HepG2 (cell line): ENCODE results near the gene ZFAND4. TPM values are rescaled to one million over a fixed set of nuclear protein-coding genes. Genes with fewer than 3 reads are reported as not detected.

Experiments used
- AGO1 ChIP-seq: fragments of 200-400 bp; formaldehyde crosslinking; IDR thresholded peaks from 2 replicates; pipeline ENCODE4 v1.6.1; 2017; ENCODE audit warnings: mild to moderate bottlenecking, low read depth, low read length, moderate library complexity; ENCODE audit not compliant: poor library complexity, severe bottlenecking
- ETV6 ChIP-seq: sonication (generic); formaldehyde crosslinking; conservative IDR thresholded peaks from 2 replicates; pipeline ENCODE4 v1.4.0; 2020; ENCODE audit warnings: missing genetic modification reagents
- FOSL2 ChIP-seq: sonication (generic); formaldehyde crosslinking; IDR thresholded peaks from 2 replicates; pipeline ENCODE4 v1.4.0; 2020; ENCODE audit warnings: missing genetic modification reagents
- FOXA1 ChIP-seq, 2 experiments: fragments of 450-650 bp in 1 of 2; sonication (generic) in 1 of 2; formaldehyde crosslinking in 1 of 2; IDR thresholded peaks; 2 replicates each; pipeline versions ENCODE4 v1.4.0 to v1.6.1; 2016 to 2020; ENCODE audit warnings: missing genetic modification reagents in 1 of 2
- LCORL ChIP-seq, 2 experiments: fragments of 450-650 bp in 1 of 2; sonication (generic) in 1 of 2; formaldehyde crosslinking in 1 of 2; IDR thresholded peaks; 2 replicates each; pipeline versions ENCODE4 v1.5.0 to v1.6.1; 2017 to 2020; ENCODE audit warnings: antibody characterized with exemption in 1 of 2, missing genetic modification reagents in 1 of 2
- NFRKB ChIP-seq: fragments of 450-650 bp; IDR thresholded peaks from 2 replicates; pipeline ENCODE4 v1.6.1; 2017
- PHF8 ChIP-seq: sonication (generic); formaldehyde crosslinking; IDR thresholded peaks from 2 replicates; pipeline ENCODE4 v1.5.0; 2020; ENCODE audit warnings: missing genetic modification reagents
- POGZ ChIP-seq: sonication (generic); formaldehyde crosslinking; IDR thresholded peaks from 2 replicates; pipeline ENCODE4 v1.4.0; 2020; ENCODE audit warnings: mild to moderate bottlenecking, missing genetic modification reagents
- RELA ChIP-seq: sonication (generic); formaldehyde crosslinking; IDR thresholded peaks from 2 replicates; pipeline ENCODE4 v1.4.0; 2020; ENCODE audit warnings: missing genetic modification reagents
- SETDB1 ChIP-seq: sonication (generic); formaldehyde crosslinking; IDR thresholded peaks from 2 replicates; pipeline ENCODE4 v1.5.1; 2020; ENCODE audit warnings: missing genetic modification reagents, mild to moderate bottlenecking, borderline replicate concordance
- SIN3A ChIP-seq: IDR thresholded peaks from 2 replicates; pipeline ENCODE4 v1.6.1; 2011; ENCODE audit warnings: low read depth, mild to moderate bottlenecking, control low read depth, low read length, borderline replicate concordance
- SRSF9 ChIP-seq: fragments of 200-400 bp; formaldehyde crosslinking; IDR thresholded peaks from 2 replicates; pipeline ENCODE4 v1.6.1; 2018; ENCODE audit warnings: borderline replicate concordance, mild to moderate bottlenecking, low read depth, low read length; ENCODE audit not compliant: insufficient read depth, poor library complexity, severe bottlenecking
- TMF1 ChIP-seq: sonication (generic); formaldehyde crosslinking; IDR thresholded peaks from 2 replicates; pipeline ENCODE4 v1.8.1; 2022; ENCODE audit warnings: low read depth, missing genetic modification reagents
- XBP1 ChIP-seq: sonication (generic); formaldehyde crosslinking; IDR thresholded peaks from 2 replicates; pipeline ENCODE4 v1.5.0; 2020; ENCODE audit warnings: missing genetic modification reagents
- ZFP41 ChIP-seq: sonication (generic); formaldehyde crosslinking; IDR thresholded peaks from 2 replicates; pipeline ENCODE4 v1.4.0; 2020; ENCODE audit warnings: mild to moderate bottlenecking, missing genetic modification reagents, borderline replicate concordance
- ZKSCAN5 ChIP-seq: sonication (generic); formaldehyde crosslinking; IDR thresholded peaks from 2 replicates; pipeline ENCODE4 v1.5.1; 2020; ENCODE audit warnings: mild to moderate bottlenecking, missing genetic modification reagents
- ZNF12 ChIP-seq: sonication (generic); formaldehyde crosslinking; IDR thresholded peaks from 2 replicates; pipeline ENCODE4 v1.5.0; 2020; ENCODE audit warnings: missing genetic modification reagents
- ZNF17 ChIP-seq: sonication (generic); formaldehyde crosslinking; IDR thresholded peaks from 2 replicates; pipeline ENCODE4 v1.5.0; 2020; ENCODE audit warnings: mild to moderate bottlenecking, missing genetic modification reagents
- ZNF260 ChIP-seq: sonication (generic); formaldehyde crosslinking; IDR thresholded peaks from 2 replicates; pipeline ENCODE4 v1.4.0; 2020; ENCODE audit warnings: missing genetic modification reagents, low read depth, mild to moderate bottlenecking, borderline replicate concordance
- ZNF34 ChIP-seq: sonication (generic); formaldehyde crosslinking; IDR thresholded peaks from 2 replicates; pipeline ENCODE4 v1.4.0; 2020; ENCODE audit warnings: mild to moderate bottlenecking, missing genetic modification reagents, borderline replicate concordance
- ZNF383 ChIP-seq: sonication (generic); formaldehyde crosslinking; IDR thresholded peaks from 2 replicates; pipeline ENCODE4 v1.4.0; 2020; ENCODE audit warnings: missing genetic modification reagents, mild to moderate bottlenecking, borderline replicate concordance
- ZNF766 ChIP-seq: sonication (generic); formaldehyde crosslinking; IDR thresholded peaks from 2 replicates; pipeline ENCODE4 v1.5.0; 2020; ENCODE audit warnings: missing genetic modification reagents, borderline replicate concordance
- polyA plus RNA-seq, 8 experiments: library from polyadenylated mRNA; depleted of rRNA in 3 of 8; stranded (reverse) in 7 of 8; unstranded in 1 of 8; fragments of >200 nt; fragmentation: Illumina TruSeq in 4 of 8; extraction: Trizol in 4 of 8; gene quantifications; 2 replicates each; pipeline versions ENCODE4 v1.2.1 to v1.2.3, GENCODE V29; 2011 to 2016; ENCODE audit warnings: low read depth in 4 of 8, missing spikeins in 1 of 8, mixed read lengths in 1 of 8; ENCODE audit not compliant: insufficient read depth in 1 of 8
- total RNA-seq, 5 experiments: library from RNA; depleted of rRNA; stranded (reverse); fragments of >200 nt; fragmentation: Illumina TruSeq; extraction: Trizol; gene quantifications; 2 replicates each; pipeline ENCODE4 v1.2.3, GENCODE V29; 2016; ENCODE audit warnings: low read depth in 1 of 5
- TF ChIP-seq, protein P1 (sequence below): fragments of 450-650 bp; IDR thresholded peaks from 2 replicates; pipeline ENCODE4 v1.6.1; 2016
- TF ChIP-seq, protein P2 (sequence below): sonication (generic); formaldehyde crosslinking; IDR thresholded peaks from 2 replicates; pipeline ENCODE4 v1.4.0; 2020; ENCODE audit warnings: mild to moderate bottlenecking, missing genetic modification reagents
- TF ChIP-seq, protein P3 (sequence below): sonication (generic); formaldehyde crosslinking; IDR thresholded peaks from 2 replicates; pipeline ENCODE4 v1.8.0; 2022; ENCODE audit warnings: mild to moderate bottlenecking, missing genetic modification reagents, moderate library complexity

The ZFAND4 gene
- total and polyA plus RNA-seq, 2 of the 13 experiments (the other 11 are each of a cell fraction or from before 2014, with no cell fraction given) = 2.9 to 9.2 TPM

DNA sequence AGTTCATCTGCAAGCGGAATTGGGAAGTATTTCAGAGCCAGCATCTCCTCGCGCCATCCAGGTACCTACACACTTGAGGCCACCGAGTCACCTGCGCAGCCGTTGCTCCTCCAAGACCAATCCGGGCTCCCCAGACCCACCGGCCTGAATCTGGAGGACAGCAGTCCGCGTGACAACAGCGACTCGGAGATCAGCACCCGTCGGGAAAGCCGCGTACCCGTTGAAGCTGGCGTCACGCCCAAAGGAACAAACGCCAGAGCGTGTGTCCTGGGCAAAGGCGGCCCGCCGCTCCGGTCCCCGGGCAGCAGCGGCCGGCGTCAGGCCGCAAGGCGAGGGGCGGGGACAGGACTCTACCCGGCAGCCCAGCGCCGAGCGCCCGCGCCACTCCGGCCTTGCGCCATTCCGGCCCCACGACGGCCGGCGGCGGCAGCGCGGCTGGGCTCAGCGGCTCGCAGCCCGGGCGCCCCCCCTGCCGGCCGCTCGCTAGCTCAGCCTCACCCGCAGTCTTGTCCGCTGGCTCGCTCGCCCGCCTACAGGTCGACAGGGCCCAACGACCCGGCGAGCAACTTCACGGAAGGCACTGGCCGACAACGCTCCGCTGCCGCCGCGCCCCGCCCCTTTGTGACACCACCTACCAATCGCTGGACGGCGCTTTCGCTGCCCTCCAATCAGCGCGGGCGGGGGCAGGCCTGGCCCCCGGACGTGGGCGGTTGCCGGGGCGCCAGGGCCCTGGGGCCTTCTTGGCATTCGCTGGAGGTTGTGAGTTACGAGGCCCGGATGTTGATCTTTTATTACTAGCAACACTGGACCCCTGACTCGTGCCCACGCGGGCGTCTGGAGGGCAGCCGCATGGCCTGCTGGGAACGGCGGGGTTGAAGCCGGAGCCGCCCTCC is at the start of gene ZFAND4 (continued):
- TF ChIP-seq SRSF9 = no peak
- TF ChIP-seq ZNF260 (CRISPR knock-in tag) = no peak
- TF ChIP-seq, protein P1, sequence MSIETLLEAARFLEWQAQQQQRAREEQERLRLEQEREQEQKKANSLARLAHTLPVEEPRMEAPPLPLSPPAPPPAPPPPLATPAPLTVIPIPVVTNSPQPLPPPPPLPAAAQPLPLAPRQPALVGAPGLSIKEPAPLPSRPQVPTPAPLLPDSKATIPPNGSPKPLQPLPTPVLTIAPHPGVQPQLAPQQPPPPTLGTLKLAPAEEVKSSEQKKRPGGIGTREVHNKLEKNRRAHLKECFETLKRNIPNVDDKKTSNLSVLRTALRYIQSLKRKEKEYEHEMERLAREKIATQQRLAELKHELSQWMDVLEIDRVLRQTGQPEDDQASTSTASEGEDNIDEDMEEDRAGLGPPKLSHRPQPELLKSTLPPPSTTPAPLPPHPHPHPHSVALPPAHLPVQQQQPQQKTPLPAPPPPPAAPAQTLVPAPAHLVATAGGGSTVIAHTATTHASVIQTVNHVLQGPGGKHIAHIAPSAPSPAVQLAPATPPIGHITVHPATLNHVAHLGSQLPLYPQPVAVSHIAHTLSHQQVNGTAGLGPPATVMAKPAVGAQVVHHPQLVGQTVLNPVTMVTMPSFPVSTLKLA = 0 out of 2 replicates have a peak, but pooled peaks have one; percentile 20
- TF ChIP-seq, protein P2, sequence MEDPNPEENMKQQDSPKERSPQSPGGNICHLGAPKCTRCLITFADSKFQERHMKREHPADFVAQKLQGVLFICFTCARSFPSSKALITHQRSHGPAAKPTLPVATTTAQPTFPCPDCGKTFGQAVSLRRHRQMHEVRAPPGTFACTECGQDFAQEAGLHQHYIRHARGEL (CRISPR knock-in tag) = no peak
- TF ChIP-seq FOXA1 (IDR thresholded peaks at IDR 0.05) = no peak
- peak; percentile 32 for TF ChIP-seq FOXA1 (CRISPR knock-in tag; IDR thresholded peaks at IDR 0.05)
- no peak for TF ChIP-seq ZNF12 (CRISPR knock-in tag)
- TF ChIP-seq ZKSCAN5 = no peak
- no peak for TF ChIP-seq ZNF766 (CRISPR knock-in tag)
- peak; percentile 7; the same call in 1 of the 2 replicates for TF ChIP-seq FOSL2 (CRISPR knock-in tag)
- TF ChIP-seq ZNF383 (CRISPR knock-in tag) = no peak
- peak; percentile 69; the same call in 1 of the 2 replicates for TF ChIP-seq TMF1 (CRISPR knock-in tag)
- TF ChIP-seq, protein P3, sequence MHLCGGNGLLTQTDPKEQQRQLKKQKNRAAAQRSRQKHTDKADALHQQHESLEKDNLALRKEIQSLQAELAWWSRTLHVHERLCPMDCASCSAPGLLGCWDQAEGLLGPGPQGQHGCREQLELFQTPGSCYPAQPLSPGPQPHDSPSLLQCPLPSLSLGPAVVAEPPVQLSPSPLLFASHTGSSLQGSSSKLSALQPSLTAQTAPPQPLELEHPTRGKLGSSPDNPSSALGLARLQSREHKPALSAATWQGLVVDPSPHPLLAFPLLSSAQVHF (CRISPR knock-in tag) = no peak
- 0 out of 2 replicates have a peak, but pooled peaks have one; percentile 24 for TF ChIP-seq XBP1
- TF ChIP-seq RELA (CRISPR knock-in tag) = no peak
- TF ChIP-seq LCORL (IDR thresholded peaks at IDR 0.05) = no peak
- TF ChIP-seq LCORL (CRISPR knock-in tag; IDR thresholded peaks at IDR 0.05) = peak; percentile 48; the same call in 1 of the 2 replicates
- no peak for TF ChIP-seq AGO1
- peak; percentile 79; the same call in 1 of the 2 replicates for TF ChIP-seq SETDB1 (CRISPR knock-in tag)
- peak; percentile 79 for TF ChIP-seq PHF8 (CRISPR knock-in tag)
- TF ChIP-seq SIN3A = peak; percentile 64; the same call in 1 of the 2 replicates
- TF ChIP-seq ZFP41 = no peak
- TF ChIP-seq ZNF34 = no peak
- TF ChIP-seq ETV6 (CRISPR knock-in tag) = no peak; the same call in 1 of the 2 replicates
- TF ChIP-seq POGZ (CRISPR knock-in tag) = peak; percentile 98
- no peak for TF ChIP-seq NFRKB
- TF ChIP-seq ZNF17 = no peak
